Stimulated activated CD4-positive, alpha-beta T cell treated with anti-CD3 and anti-CD28 coated beads, Interleukin-12 subunit alpha, Interleukin-12 subunit beta, amount 100 ng/mL, for 24 hours (primary cell): Measurements from ENCODE around the gene SYNJ2.

Experiments used
- DNase-seq, 2 experiments: peaks; one replicate each; pipeline ENCODE4 v3.0.0-alpha.2; 2020; ENCODE audit warnings: low read depth in 2 of 2

The SYNJ2 gene

GRCh38 chr6:158010591-158011477 is 29.2 kb downstream of the SYNJ2 start:
- DNase-seq = no peak

DNA sequence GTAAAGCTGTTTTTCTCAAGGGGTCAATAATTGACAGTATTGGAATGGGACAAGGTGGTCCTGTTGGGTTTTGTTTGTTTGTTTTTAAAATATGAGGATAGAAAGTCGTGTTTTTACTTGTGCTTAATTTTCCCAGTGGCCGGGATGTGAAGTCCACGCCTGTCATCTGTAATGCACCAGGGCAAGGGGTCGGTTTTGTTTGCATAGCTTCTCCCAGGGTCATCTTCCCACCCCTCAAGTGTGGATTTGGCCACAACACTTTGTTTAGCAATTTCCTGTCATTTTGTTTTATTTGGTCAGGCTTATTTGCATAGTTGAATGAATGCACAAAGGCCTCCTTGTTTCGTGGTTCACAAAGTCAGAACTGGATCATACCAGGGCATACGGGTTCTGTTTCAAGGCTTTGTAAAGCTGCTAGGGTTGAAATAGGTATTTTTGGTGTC is 29.8 kb downstream of the SYNJ2 start:
- no peak for DNase-seq

- no peak for DNase-seq
These were observed 30.4 kb downstream of the SYNJ2 start for GRCh38 chr6:158011980-158012566.

DNA sequence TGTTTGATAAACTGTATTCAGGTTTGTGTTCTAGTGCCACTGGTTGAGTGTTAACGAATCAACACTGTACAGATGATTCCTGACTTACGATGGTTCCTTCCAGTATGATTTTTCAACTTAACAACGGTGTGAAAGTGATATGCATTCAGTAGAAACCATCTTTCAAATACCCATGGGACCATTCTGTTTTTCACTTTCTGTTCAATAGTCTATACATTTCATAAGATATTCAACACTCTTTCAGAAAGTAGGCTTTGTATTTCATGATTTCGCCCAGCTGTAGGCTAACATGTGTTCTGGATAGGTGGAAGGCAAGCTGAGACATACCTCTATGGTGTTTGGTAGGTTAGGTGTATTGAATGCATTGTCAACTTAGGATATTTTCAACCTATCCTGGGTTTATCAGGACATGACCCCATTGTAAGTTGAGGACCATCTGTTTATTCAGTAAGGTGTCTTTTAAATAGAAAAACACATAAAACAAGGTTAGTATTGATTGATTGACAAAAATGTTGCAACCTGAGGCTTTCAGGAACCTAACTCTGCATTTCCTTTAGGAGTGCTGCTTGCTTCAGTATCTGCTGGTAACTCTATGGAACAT is 32.3 kb downstream of the SYNJ2 start:
- no peak for DNase-seq

- no peak for DNase-seq
These were observed 33.0 kb downstream of the SYNJ2 start for GRCh38 chr6:158014505-158015187.

DNA sequence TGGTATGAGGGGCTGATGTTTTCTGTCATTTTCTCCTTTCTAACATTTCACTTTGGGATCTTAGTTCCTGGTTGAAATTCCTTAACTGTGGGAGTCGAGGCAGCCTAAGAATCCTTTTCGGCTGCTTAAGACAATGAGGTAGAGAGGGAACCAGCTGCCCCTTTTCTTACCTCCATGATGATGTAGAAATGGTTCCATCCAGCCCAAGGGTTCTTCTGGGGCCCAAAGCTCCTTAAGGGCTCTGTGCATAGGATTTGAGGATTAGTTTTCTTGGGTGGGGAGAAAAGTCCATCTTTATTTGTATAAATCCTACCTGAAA is 33.5 kb downstream of the SYNJ2 start:
- no peak for DNase-seq

DNA sequence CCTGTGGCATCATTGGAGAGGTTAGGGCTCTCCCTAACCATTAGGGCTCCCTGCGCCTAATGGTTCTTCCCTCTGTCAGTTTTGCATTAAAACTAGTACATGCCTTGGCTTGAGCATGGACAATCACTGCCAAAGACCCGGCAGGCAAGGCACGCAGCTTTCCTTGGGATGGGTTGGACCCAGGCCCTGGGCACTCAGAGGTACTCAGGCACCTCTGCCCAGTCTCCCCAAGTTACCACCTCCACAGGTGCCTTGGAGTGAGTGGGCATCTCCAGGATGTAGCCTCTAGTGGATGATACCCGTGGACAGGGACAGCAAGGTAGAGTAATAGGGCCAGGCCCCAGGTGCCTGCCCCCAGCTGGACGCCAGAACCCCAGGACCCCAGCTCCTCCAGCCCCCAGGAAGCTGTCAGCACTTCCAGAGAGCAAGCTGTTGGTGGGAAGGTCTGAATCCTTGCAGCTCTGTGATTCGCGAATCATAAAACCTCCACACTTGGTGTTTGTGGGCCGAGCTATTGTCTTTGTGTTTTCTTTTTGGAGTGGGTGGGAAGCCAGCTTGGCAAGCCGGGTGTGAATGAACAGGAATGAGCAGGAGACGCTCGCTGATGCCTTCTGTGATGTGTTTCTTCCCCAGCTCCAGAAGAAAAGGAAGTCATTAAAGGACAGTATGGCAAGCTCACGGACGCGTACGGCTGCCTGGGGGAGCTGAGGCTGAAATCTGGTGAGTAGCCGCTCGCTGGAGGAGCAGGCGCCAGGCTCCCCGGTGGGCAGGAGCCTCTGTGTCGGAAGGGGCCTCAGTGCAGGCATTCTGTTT is 35.1 kb downstream of the SYNJ2 start:
- no peak for DNase-seq

- no peak for DNase-seq
These were observed 36.0 kb downstream of the SYNJ2 start for GRCh38 chr6:158017621-158018040.

DNA sequence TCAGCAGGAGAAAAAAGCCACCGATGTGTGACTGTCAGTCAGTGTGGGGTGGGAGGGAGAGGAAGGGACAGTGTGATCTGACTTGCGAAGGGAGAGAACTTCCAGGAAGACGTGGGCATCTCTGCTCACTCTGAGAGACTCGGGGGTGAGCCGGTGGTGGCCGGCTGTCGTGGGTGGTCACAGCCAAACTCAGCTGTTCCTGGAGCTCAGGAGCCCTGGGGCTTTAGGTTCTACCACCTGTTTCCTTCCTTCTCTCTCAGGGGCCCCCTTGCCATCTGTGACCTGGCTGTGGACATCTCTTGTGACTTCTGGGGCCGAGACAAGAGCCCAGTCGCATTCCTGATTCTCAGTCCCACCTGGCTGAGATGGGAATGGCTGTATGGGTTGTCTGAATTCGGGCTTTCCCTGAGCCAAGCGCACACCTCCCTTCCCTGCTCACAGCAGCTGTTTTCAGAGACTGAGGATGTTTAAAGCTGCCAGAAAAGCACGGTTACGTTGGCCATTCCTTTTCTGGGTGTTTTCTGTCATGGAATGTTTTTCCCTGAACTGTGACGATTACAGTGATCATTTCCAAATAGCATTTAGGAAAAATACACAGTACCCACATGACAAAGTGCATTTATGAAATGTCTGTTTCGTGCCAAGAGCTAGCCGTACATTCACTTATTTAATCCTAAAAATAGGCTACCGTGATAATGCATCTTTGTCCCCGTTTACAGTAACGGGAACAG is 36.5 kb downstream of the SYNJ2 start:
- no peak for DNase-seq

- DNase-seq = no peak
These were observed 37.2 kb downstream of the SYNJ2 start for GRCh38 chr6:158018851-158019361.

GRCh38 chr6:158019416-158019815 is 37.8 kb downstream of the SYNJ2 start:
- no peak for DNase-seq

GRCh38 chr6:158020272-158020711 is 38.6 kb downstream of the SYNJ2 start:
- DNase-seq = no peak

DNA sequence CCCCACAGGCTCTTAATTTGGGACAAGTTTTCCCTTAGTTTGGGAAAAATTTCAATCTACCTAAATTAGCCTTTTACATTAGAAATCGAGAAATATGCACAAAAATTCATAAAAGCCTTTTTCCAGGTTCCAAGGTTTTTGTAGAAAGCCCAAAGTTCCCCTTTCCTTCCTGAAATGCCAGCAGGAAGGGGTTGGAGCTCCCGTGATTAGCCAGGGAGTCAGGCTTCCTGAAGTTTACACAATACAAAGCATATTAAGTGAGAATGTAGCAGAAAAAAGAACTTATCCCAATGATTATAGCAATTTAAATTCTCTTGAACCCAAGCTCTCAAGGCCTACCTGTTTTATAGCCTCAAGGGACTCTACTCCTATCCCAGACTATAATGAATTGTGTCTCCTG is 39.1 kb downstream of the SYNJ2 start:
- DNase-seq = no peak

- DNase-seq = no peak
These were observed 39.7 kb downstream of the SYNJ2 start for GRCh38 chr6:158021376-158021775.

- no peak for DNase-seq
These were observed 40.4 kb downstream of the SYNJ2 start for GRCh38 chr6:158021814-158022748.

- no peak for DNase-seq
These were observed 41.3 kb downstream of the SYNJ2 start for GRCh38 chr6:158022749-158023596.

- no peak for DNase-seq
These were observed 41.9 kb downstream of the SYNJ2 start for GRCh38 chr6:158023597-158023939.

DNA sequence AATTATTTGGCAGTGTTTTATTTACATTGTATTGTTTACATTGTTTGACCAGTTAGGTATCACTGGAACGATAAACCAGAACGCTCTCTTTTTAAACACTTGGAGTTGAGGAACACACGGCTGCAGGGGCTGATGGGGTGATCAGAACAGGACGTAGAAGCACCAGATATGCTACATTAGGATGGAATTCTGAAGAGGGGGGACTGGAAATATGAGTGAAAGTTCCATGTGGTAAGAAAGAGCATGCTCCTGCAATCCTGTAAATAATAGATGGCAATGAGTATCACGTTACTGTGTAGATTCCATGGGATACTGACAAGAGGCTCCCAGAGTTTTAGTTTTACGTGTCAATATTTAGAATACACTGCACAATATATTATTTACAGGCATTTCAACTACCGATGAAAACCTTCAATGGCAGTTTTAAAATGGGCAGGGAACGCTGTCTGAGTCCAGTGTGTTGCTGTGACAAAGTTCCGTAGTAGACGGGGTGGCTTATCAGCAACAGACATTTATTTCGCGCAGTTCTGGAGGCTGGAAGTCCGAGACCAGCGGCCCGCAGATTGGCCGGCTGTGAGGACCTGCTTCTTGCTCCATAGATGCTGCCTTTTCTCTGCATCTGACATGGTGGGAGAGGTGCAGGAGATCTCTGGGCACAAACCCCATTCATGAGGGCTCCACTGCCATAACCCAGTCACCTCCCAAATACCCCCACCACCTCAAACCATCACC is 43.1 kb downstream of the SYNJ2 start:
- no peak for DNase-seq
